ENCODE results near the gene SGSH.

SGSH gene

GRCh38 chr17:80184423-80184714 lies 35.8 kb downstream of the SGSH start:
- peak in 2 of 56 donors; percentile 11 to 17 for DNase-seq

- DNase-seq, result no peak
Observed at GRCh38 chr17:80183581-80184422, 36.3 kb downstream of the SGSH start.

GRCh38 chr17:80182845-80183223 lies 37.3 kb downstream of the SGSH start:
- DNase-seq, result no peak

GRCh38 chr17:80182118-80182844 lies 37.9 kb downstream of the SGSH start:
- DNase-seq, result no peak

- DNase-seq, result no peak
Observed at GRCh38 chr17:80181431-80181830, 38.7 kb downstream of the SGSH start.

GRCh38 chr17:80180192-80180591 lies 39.9 kb downstream of the SGSH start:
- no peak for DNase-seq

GRCh38 chr17:80177986-80178595 lies 42.0 kb downstream of the SGSH start:
- no peak for DNase-seq

GRCh38 chr17:80176757-80177156 lies 43.4 kb downstream of the SGSH start:
- no peak for DNase-seq

- DNase-seq, result no peak
Observed at GRCh38 chr17:80173916-80174315, 46.2 kb downstream of the SGSH start.

GRCh38 chr17:80173126-80173525 lies 47.0 kb downstream of the SGSH start:
- DNase-seq, result no peak

GRCh38 chr17:80171681-80172080 lies 48.5 kb downstream of the SGSH start:
- DNase-seq, result no peak

GRCh38 chr17:80169784-80170500 lies 50.2 kb downstream of the SGSH start, which contains the start of gene CARD14:
Gene CARD14 (plus strand): TSS chr17:80170030. CDS start chr17:80181439, 11,409 bp downstream.
- DNase-seq, result no peak

- no peak for DNase-seq
Observed at GRCh38 chr17:80169107-80169506, 51.0 kb downstream of the SGSH start.

- DNase-seq, result peak in 2 of 56 donors; percentile 8 to 13
Observed at GRCh38 chr17:80168371-80168770, 51.8 kb downstream of the SGSH start.

GRCh38 chr17:80166446-80166845 lies 53.7 kb downstream of the SGSH start:
- no peak for DNase-seq

GRCh38 chr17:80164185-80164584 lies 55.9 kb downstream of the SGSH start:
- DNase-seq, result peak in 5 of 56 donors; percentile 3 to 50 (median 25)

- DNase-seq, result no peak
Observed at GRCh38 chr17:80163336-80163735, 56.8 kb downstream of the SGSH start.

- no peak for DNase-seq
Observed at GRCh38 chr17:80160536-80160935, 59.6 kb downstream of the SGSH start.

Data from amygdala (tissue), 56 donors.